NCI-H1417 (cell line): ENCODE results near the gene CCSAP.
"Not testable (repeated sequence)": the region's sequence is repeated elsewhere in the genome, so short reads cannot be mapped to it uniquely, and the experiment has no call there.

Experiments
- DNase-seq, 3 experiments: peaks; one replicate each; lab custom pipeline; 2025; lab: John Stamatoyannopoulos, UW

CCSAP gene

GRCh38 chr1:229342656-229343569, at the start of gene CCSAP:
TSS of gene CCSAP (minus strand) at chr1:229343047. CDS start at chr1:229342465, 582 bp downstream.
- peak; percentile 14 to 89 (median 88) for DNase-seq

- DNase-seq: no peak
Measured at GRCh38 chr1:229390130-229390529, 47.3 kb upstream of the CCSAP start.

GRCh38 chr1:229388897-229389580, 46.2 kb upstream of the CCSAP start:
- no peak for DNase-seq

- DNase-seq: no peak
Measured at GRCh38 chr1:229385853-229386456, 43.1 kb upstream of the CCSAP start.

- DNase-seq: no peak
Measured at GRCh38 chr1:229384822-229385221, 42.0 kb upstream of the CCSAP start.

GRCh38 chr1:229383961-229384360, 41.1 kb upstream of the CCSAP start:
- DNase-seq: no peak

GRCh38 chr1:229383188-229383587, 40.3 kb upstream of the CCSAP start:
- DNase-seq: no peak

- DNase-seq: peak in 2 of 3 experiments; percentile 35 to 75
Measured at GRCh38 chr1:229381234-229381633, 38.4 kb upstream of the CCSAP start.

GRCh38 chr1:229380536-229381160, 37.8 kb upstream of the CCSAP start:
- DNase-seq: peak in 2 of 3 experiments; percentile 55 to 87

GRCh38 chr1:229379846-229380245, 37.0 kb upstream of the CCSAP start:
- DNase-seq: peak in 1 of 3 experiments; percentile 41

- peak in 1 of 3 experiments; percentile 12 for DNase-seq
Measured at GRCh38 chr1:229378586-229379367, 35.9 kb upstream of the CCSAP start.

- not testable (repeated sequence) for DNase-seq
Measured at GRCh38 chr1:229378035-229378434, 35.2 kb upstream of the CCSAP start.

- no peak for DNase-seq
Measured at GRCh38 chr1:229377429-229377828, 34.6 kb upstream of the CCSAP start.

GRCh38 chr1:229376521-229376920, 33.7 kb upstream of the CCSAP start:
- no peak for DNase-seq

GRCh38 chr1:229374485-229374884, 31.6 kb upstream of the CCSAP start:
- no peak for DNase-seq

- DNase-seq: no peak
Measured at GRCh38 chr1:229373395-229373794, 30.5 kb upstream of the CCSAP start.

- no peak for DNase-seq
Measured at GRCh38 chr1:229372251-229372650, 29.4 kb upstream of the CCSAP start.

- DNase-seq: no peak
Measured at GRCh38 chr1:229371624-229372023, 28.8 kb upstream of the CCSAP start.

- peak in 2 of 3 experiments; percentile 57 to 89 for DNase-seq
Measured at GRCh38 chr1:229370601-229371021, 27.8 kb upstream of the CCSAP start.

- no peak for DNase-seq
Measured at GRCh38 chr1:229368347-229368746, 25.5 kb upstream of the CCSAP start.

GRCh38 chr1:229365569-229365968, 22.7 kb upstream of the CCSAP start:
- DNase-seq: no peak
